ENCODE measurements around the gene BCKDHB. TPM values are rescaled to one million over a fixed set of nuclear protein-coding genes. Genes with fewer than 3 reads are reported as not detected.

BCKDHB gene
- total RNA-seq, 4 donors from 2014 or later: 12.0 to 32.4 (median 20.6) TPM

DNA sequence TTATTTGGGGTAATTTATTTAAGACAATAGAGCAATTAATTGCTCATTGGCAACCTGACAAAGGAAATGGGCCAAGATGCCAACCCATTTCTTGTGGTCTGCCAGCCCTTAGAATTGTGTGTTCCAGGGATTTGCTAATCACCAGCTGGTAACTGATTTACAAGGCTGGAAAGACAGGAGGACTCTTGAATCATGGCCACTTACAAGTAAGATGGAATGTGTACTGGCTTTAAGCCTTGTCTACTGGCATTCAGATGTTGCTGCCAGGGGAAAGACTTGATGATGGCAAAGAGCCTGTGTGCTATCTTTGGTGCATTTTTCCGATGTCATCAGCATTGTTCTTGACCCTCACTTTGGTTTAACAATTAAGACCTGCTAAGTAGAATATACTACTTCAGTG is 91.0 kb downstream of the BCKDHB start:
- Histone ChIP-seq H3K27me3 (no peaks in the 10 kb centered on the region), H3K9me3 (no peaks in the 10 kb centered on the region), H3K27ac (no peak overlapping the region), H3K4me3 (no peak overlapping the region), H3K36me3 (no peaks in the 10 kb centered on the region), H3K4me1 (peaks cover 0 to 13% (median 3%) of the 10 kb centered on the region in 3 donors)
- no peak for TF ChIP-seq EP300 (IDR thresholded peaks at IDR 0.05)
- peak; percentile 24 for TF ChIP-seq POLR2AphosphoS5 (IDR thresholded peaks at IDR 0.05)
- no peak for ATAC-seq
- WGBS, 2 donors (ENCODE audit: low coverage in 1 of 2): 29 to 55% methylated on average over 1 of the region's 1 CpG

DNA sequence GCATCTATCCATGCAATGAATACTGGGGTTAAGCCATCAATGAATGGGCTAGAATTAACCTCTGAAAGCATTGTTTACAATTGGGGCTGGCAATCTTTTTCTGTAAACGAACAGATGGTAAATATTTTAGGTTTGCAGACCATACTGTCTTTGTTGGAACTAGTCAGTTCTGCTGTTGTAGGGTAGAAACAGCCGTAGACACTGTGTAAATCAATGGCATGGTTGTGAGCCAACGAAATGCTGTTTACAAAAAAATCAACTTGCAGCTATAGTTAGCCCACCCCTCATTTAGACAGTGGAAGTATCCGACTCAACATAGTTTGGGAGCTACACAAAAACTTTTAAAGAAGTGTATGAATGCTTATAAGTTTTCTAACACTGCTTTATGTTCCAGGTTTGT is 91.5 kb downstream of the BCKDHB start:
- WGBS, 2 donors (ENCODE audit: low coverage in 1 of 2): 79 to 84% methylated on average over 4 of the region's 4 CpGs
- Histone ChIP-seq H3K36me3 (peaks cover 0 to under 1% of the 10 kb centered on the region in 2 donors), H3K4me1 (peaks cover 0 to 13% (median 3%) of the 10 kb centered on the region in 3 donors), H3K9me3 (no peaks in the 10 kb centered on the region), H3K27ac (no peak overlapping the region), H3K4me3 (no peak overlapping the region), H3K27me3 (no peaks in the 10 kb centered on the region)
- no peak for ATAC-seq
- TF ChIP-seq, protein P1, sequence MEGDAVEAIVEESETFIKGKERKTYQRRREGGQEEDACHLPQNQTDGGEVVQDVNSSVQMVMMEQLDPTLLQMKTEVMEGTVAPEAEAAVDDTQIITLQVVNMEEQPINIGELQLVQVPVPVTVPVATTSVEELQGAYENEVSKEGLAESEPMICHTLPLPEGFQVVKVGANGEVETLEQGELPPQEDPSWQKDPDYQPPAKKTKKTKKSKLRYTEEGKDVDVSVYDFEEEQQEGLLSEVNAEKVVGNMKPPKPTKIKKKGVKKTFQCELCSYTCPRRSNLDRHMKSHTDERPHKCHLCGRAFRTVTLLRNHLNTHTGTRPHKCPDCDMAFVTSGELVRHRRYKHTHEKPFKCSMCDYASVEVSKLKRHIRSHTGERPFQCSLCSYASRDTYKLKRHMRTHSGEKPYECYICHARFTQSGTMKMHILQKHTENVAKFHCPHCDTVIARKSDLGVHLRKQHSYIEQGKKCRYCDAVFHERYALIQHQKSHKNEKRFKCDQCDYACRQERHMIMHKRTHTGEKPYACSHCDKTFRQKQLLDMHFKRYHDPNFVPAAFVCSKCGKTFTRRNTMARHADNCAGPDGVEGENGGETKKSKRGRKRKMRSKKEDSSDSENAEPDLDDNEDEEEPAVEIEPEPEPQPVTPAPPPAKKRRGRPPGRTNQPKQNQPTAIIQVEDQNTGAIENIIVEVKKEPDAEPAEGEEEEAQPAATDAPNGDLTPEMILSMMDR (IDR thresholded peaks at IDR 0.05): no peak
- TF ChIP-seq EP300 (IDR thresholded peaks at IDR 0.05) (no peak), POLR2A (IDR thresholded peaks at IDR 0.05) (no peak), POLR2AphosphoS5 (IDR thresholded peaks at IDR 0.05) (no peak)

DNA sequence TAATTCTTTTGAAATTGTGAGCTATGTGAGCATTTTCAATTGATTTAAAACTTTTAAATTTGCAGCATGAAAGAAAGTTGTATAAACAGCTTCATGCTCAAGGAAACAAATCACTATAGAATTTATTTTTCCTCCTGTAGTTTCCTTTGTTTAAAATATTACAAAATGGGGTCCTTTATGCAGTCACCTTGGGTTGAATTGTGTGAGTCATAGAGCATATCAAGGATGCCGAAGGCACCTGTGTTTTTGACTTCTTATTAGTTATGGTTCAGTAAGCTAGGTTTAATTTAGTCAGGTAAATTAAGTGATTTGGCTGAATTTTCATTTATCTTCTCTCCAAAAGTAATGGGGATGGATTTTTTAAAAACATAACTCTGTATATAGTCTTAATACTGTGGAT is 96.8 kb downstream of the BCKDHB start:
- no peaks in the 10 kb centered on the region for H3K4me1 ChIP-seq
- H3K36me3 ChIP-seq: peaks cover 0 to 18% of the 10 kb centered on the region in 2 donors
- no peak for ATAC-seq
- H3K9me3 ChIP-seq: no peaks in the 10 kb centered on the region
- H3K27ac ChIP-seq: no peak overlapping the region
- TF ChIP-seq, protein P1 (IDR thresholded peaks at IDR 0.05): no peak
- TF ChIP-seq POLR2AphosphoS5 (IDR thresholded peaks at IDR 0.05): no peak
- TF ChIP-seq EP300 (IDR thresholded peaks at IDR 0.05): no peak
- no peak for TF ChIP-seq POLR2A (IDR thresholded peaks at IDR 0.05)
- WGBS, 2 donors (ENCODE audit: low coverage in 1 of 2): 100% methylated on average over 1 of the region's 1 CpG
- no peaks in the 10 kb centered on the region for H3K27me3 ChIP-seq
- no peak overlapping the region for H3K4me3 ChIP-seq

DNA sequence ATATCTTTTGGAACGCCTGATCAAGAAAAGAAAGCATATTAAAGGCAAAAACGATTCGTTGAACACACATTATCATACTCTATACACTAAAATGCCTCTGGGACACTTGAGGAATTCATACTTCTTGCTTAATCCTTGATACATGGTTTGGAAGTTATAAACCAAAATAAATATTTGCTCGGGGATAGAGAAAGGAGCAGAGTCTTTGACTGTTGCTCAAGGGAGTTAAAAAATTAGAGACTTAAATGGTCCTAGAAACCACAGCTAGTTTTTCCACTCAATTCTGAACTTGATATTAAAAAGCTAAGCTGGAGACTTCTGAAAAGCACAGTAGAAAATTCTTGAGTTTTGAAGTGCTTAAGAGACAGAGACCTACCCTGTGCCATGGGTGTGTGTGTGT is 98.9 kb downstream of the BCKDHB start:
- Histone ChIP-seq H3K4me3 (no peak overlapping the region), H3K27ac (no peak overlapping the region), H3K27me3 (no peaks in the 10 kb centered on the region), H3K9me3 (no peaks in the 10 kb centered on the region), H3K36me3 (peaks cover 0 to 18% of the 10 kb centered on the region in 2 donors), H3K4me1 (peaks cover 0 to 3% (median 0%) of the 10 kb centered on the region in 3 donors)
- TF ChIP-seq EP300 (IDR thresholded peaks at IDR 0.05) (no peak), POLR2AphosphoS5 (IDR thresholded peaks at IDR 0.05) (no peak), POLR2A (IDR thresholded peaks at IDR 0.05) (no peak)
- TF ChIP-seq, protein P1 (IDR thresholded peaks at IDR 0.05): no peak
- 87 to 93% methylated on average over 3 to 4 of the region's 4 CpGs for WGBS, 2 donors (ENCODE audit: low coverage in 1 of 2)
- ATAC-seq: no peak

DNA sequence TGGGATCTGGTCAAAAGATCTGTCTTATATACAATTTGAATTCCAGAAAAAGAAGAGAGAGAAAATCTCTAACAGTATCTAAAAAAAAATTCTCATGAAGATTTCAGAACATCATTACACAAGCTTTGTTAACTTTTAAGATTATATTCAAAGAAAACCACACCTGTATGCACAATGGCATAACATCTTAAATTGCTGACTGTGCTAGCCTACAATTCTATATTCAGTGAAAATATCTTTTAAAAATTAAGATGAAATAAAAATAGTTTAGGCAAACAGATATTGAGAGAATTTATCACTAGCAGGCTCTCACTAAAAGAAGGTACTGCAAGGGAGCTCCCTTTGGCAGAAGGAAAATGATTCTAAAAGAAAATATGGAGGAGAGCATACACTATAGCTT is 100.3 kb downstream of the BCKDHB start:
- no peak for ATAC-seq
- Histone ChIP-seq H3K27ac (no peak overlapping the region), H3K36me3 (peaks cover 0 to 18% of the 10 kb centered on the region in 2 donors), H3K4me3 (no peak overlapping the region), H3K4me1 (peaks cover 0 to 16% (median 0%) of the 10 kb centered on the region in 3 donors), H3K27me3 (no peaks in the 10 kb centered on the region), H3K9me3 (no peaks in the 10 kb centered on the region)
- TF ChIP-seq, protein P1 (IDR thresholded peaks at IDR 0.05): no peak
- no peak for TF ChIP-seq EP300 (IDR thresholded peaks at IDR 0.05)
